GM21447 (cell line): ENCODE results near the gene HUNK.
"Not testable (repeated sequence)": the region's sequence is repeated elsewhere in the genome, so short reads cannot be mapped to it uniquely, and the experiment has no call there.

Source experiments
- ATAC-seq: cut with Tn5 transposase; IDR thresholded peaks from one replicate; pipeline ENCODE4 v1.9.1; 2021; ENCODE audit not compliant: unreplicated experiment

The HUNK gene

GRCh38 chr21:31870472-31871193 lies 2.2 kb upstream of the HUNK start:
- ATAC-seq = no peak

- not testable (repeated sequence) for ATAC-seq
These were observed 1.4 kb upstream of the HUNK start for GRCh38 chr21:31871371-31871770.

GRCh38 chr21:31872072-31872451 lies 758 bp upstream of the HUNK start:
- no peak for ATAC-seq

- ATAC-seq = no peak
These were observed 465 bp downstream of the HUNK start for GRCh38 chr21:31873275-31873695.

- no peak for ATAC-seq
These were observed 1.1 kb downstream of the HUNK start for GRCh38 chr21:31873696-31874599.

- no peak for ATAC-seq
These were observed 2.0 kb downstream of the HUNK start for GRCh38 chr21:31874812-31875212.

- ATAC-seq = no peak
These were observed 2.7 kb downstream of the HUNK start for GRCh38 chr21:31875496-31876015.

GRCh38 chr21:31877463-31877957 lies 4.7 kb downstream of the HUNK start:
- no peak for ATAC-seq

GRCh38 chr21:31878831-31879230 lies 6.0 kb downstream of the HUNK start:
- ATAC-seq = no peak

GRCh38 chr21:31879241-31879650 lies 6.4 kb downstream of the HUNK start:
- ATAC-seq = no peak

GRCh38 chr21:31879911-31880310 lies 7.1 kb downstream of the HUNK start:
- no peak for ATAC-seq

GRCh38 chr21:31880816-31881215 lies 8.0 kb downstream of the HUNK start:
- no peak for ATAC-seq

- no peak for ATAC-seq
These were observed 9.9 kb downstream of the HUNK start for GRCh38 chr21:31882711-31883110.

- ATAC-seq = no peak
These were observed 12.3 kb downstream of the HUNK start for GRCh38 chr21:31885146-31885545.

- ATAC-seq = no peak
These were observed 14.1 kb downstream of the HUNK start for GRCh38 chr21:31886915-31887314.

- no peak for ATAC-seq
These were observed 14.6 kb downstream of the HUNK start for GRCh38 chr21:31887391-31887841.

GRCh38 chr21:31888936-31889371 lies 16.1 kb downstream of the HUNK start:
- ATAC-seq = no peak

GRCh38 chr21:31889460-31889859 lies 16.6 kb downstream of the HUNK start:
- no peak for ATAC-seq

GRCh38 chr21:31892686-31893085 lies 19.9 kb downstream of the HUNK start:
- no peak for ATAC-seq

- ATAC-seq = no peak
These were observed 21.1 kb downstream of the HUNK start for GRCh38 chr21:31893851-31894415.

- no peak for ATAC-seq
These were observed 21.6 kb downstream of the HUNK start for GRCh38 chr21:31894457-31894856.
